Measurements from ENCODE around the gene ANKRD33B.
"Not testable (repeated sequence)": the region's sequence is repeated elsewhere in the genome, so short reads cannot be mapped to it uniquely, and the experiment has no call there.

The ANKRD33B gene

GRCh38 chr5:10567781-10568321 lies 4.0 kb downstream of the ANKRD33B start:
- Histone ChIP-seq H3K9me3 (no peaks in the 10 kb centered on the region), H3K4me1 (ENCODE audit: control insufficient read depth in 1 of 2, insufficient read depth in 1 of 2, low read depth in 1 of 2, low read length in 1 of 2) (peaks cover 58 to 67% of the 10 kb centered on the region in 2 experiments), H3K36me3 (no peaks in the 10 kb centered on the region), H3K27ac (peak overlapping the region; percentile 80), H3K27me3 (no peaks in the 10 kb centered on the region), H3K4me3 (ENCODE audit: low read depth in 1 of 2, low read length in 1 of 2) (peak overlapping the region in 1 of 2 experiments; percentile 10)
- TF ChIP-seq CTCF (IDR thresholded peaks at IDR 0.05): no peak

GRCh38 chr5:10570540-10570939 lies 6.7 kb downstream of the ANKRD33B start:
- peaks cover 56 to 68% of the 10 kb centered on the region in 2 experiments for H3K4me1 ChIP-seq (ENCODE audit: control insufficient read depth in 1 of 2, insufficient read depth in 1 of 2, low read depth in 1 of 2, low read length in 1 of 2)
- H3K4me3 ChIP-seq (ENCODE audit: low read depth in 1 of 2, low read length in 1 of 2): not testable (repeated sequence)

GRCh38 chr5:10572451-10572850 lies 8.6 kb downstream of the ANKRD33B start:
- no peak for TF ChIP-seq CTCF (IDR thresholded peaks at IDR 0.05)
- peak overlapping the region; percentile 72 for H3K27ac ChIP-seq
- H3K36me3 ChIP-seq: no peaks in the 10 kb centered on the region
- H3K4me1 ChIP-seq (ENCODE audit: control insufficient read depth in 1 of 2, insufficient read depth in 1 of 2, low read depth in 1 of 2, low read length in 1 of 2): peaks cover 39 to 60% of the 10 kb centered on the region in 2 experiments
- no peak overlapping the region for H3K4me3 ChIP-seq (ENCODE audit: low read depth in 1 of 2, low read length in 1 of 2)
- no peaks in the 10 kb centered on the region for H3K9me3 ChIP-seq
- no peaks in the 10 kb centered on the region for H3K27me3 ChIP-seq

More at GRCh38 chr5:10570540-10570939, 6.7 kb downstream of the ANKRD33B start:
- not testable (repeated sequence) for H3K36me3 ChIP-seq, H3K27me3 ChIP-seq, H3K27ac ChIP-seq, H3K9me3 ChIP-seq

GRCh38 chr5:10573487-10574145 lies 9.7 kb downstream of the ANKRD33B start:
- Histone ChIP-seq H3K27me3 (no peaks in the 10 kb centered on the region), H3K27ac (peak overlapping the region; percentile 72), H3K36me3 (no peaks in the 10 kb centered on the region), H3K4me3 (ENCODE audit: low read depth in 1 of 2, low read length in 1 of 2) (no peak overlapping the region), H3K9me3 (no peaks in the 10 kb centered on the region), H3K4me1 (ENCODE audit: control insufficient read depth in 1 of 2, insufficient read depth in 1 of 2, low read depth in 1 of 2, low read length in 1 of 2) (peaks cover 28 to 53% of the 10 kb centered on the region in 2 experiments)
- TF ChIP-seq CTCF (IDR thresholded peaks at IDR 0.05): no peak

GRCh38 chr5:10574879-10575278 lies 11.0 kb downstream of the ANKRD33B start:
- H3K9me3 ChIP-seq; H3K27me3 ChIP-seq; H3K36me3 ChIP-seq; H3K4me3 ChIP-seq (ENCODE audit: low read depth in 1 of 2, low read length in 1 of 2); H3K27ac ChIP-seq: not testable (repeated sequence)
- H3K4me1 ChIP-seq (ENCODE audit: control insufficient read depth in 1 of 2, insufficient read depth in 1 of 2, low read depth in 1 of 2, low read length in 1 of 2): peaks cover 28 to 57% of the 10 kb centered on the region in 2 experiments

- no peaks in the 10 kb centered on the region for H3K9me3 ChIP-seq
- no peaks in the 10 kb centered on the region for H3K27me3 ChIP-seq
- H3K27ac ChIP-seq: peak overlapping the region; percentile 57
- peaks cover 31 to 65% of the 10 kb centered on the region in 2 experiments for H3K4me1 ChIP-seq (ENCODE audit: control insufficient read depth in 1 of 2, insufficient read depth in 1 of 2, low read depth in 1 of 2, low read length in 1 of 2)
- no peaks in the 10 kb centered on the region for H3K36me3 ChIP-seq
- no peak overlapping the region for H3K4me3 ChIP-seq (ENCODE audit: low read depth in 1 of 2, low read length in 1 of 2)
- TF ChIP-seq CTCF (IDR thresholded peaks at IDR 0.05): no peak
These were observed 12.4 kb downstream of the ANKRD33B start for GRCh38 chr5:10576121-10576789.
